Measurements from ENCODE around the gene CEACAM1.

DNA sequence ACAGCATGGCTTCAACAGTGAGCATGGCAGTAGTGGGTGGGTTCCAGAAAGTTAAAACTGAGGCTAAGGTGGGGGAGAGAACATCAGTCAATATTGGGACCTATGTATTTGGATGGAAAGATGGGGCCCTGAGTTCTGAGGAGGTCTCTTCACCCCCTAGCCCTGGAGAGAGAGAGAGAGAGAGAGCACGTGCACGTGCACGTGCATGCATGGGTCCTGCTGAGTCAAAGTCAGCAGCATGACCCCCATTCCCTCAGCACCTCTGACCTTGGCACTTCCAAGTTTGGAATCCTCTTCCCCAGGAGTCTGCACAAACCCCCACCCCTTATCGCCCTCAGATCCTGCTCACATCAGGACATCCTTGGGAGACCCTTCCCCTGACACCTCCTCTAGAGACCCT is 32.5 kb upstream of the CEACAM1 start:
- TF ChIP-seq, protein P1, sequence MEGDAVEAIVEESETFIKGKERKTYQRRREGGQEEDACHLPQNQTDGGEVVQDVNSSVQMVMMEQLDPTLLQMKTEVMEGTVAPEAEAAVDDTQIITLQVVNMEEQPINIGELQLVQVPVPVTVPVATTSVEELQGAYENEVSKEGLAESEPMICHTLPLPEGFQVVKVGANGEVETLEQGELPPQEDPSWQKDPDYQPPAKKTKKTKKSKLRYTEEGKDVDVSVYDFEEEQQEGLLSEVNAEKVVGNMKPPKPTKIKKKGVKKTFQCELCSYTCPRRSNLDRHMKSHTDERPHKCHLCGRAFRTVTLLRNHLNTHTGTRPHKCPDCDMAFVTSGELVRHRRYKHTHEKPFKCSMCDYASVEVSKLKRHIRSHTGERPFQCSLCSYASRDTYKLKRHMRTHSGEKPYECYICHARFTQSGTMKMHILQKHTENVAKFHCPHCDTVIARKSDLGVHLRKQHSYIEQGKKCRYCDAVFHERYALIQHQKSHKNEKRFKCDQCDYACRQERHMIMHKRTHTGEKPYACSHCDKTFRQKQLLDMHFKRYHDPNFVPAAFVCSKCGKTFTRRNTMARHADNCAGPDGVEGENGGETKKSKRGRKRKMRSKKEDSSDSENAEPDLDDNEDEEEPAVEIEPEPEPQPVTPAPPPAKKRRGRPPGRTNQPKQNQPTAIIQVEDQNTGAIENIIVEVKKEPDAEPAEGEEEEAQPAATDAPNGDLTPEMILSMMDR (conservative IDR thresholded peaks at IDR 0.05; ENCODE audit: low read depth, low read length) = no peak
- no peak for TF ChIP-seq EZH2 (IDR thresholded peaks at IDR 0.05; ENCODE audit: low read length, unreplicated experiment)
